PFSK-1 (cell line): Measurements from ENCODE around the gene NTM.

Source experiments
- POLR2AphosphoS5 ChIP-seq: IDR thresholded peaks from 2 replicates; pipeline ENCODE4 v1.6.1; 2012; ENCODE audit warnings: low read depth, mild to moderate bottlenecking, control low read depth, low read length, moderate library complexity
- TAF1 ChIP-seq: IDR thresholded peaks from 2 replicates; pipeline ENCODE4 v1.6.1; 2012; ENCODE audit warnings: low read length, control low read depth, borderline replicate concordance; ENCODE audit not compliant: insufficient read depth

- TF ChIP-seq TAF1, result no peak
- TF ChIP-seq POLR2AphosphoS5, result no peak
These were observed 995.2 kb downstream of the NTM start for GRCh38 chr11:132365650-132366049.
